ENCODE data around the gene TMEM25. TPM values are rescaled to one million over a fixed set of nuclear protein-coding genes. Genes with fewer than 3 reads are reported as not detected.

Gene TMEM25
- total RNA-seq, 1 experiment from 2014 or later, result 63.1 TPM

DNA sequence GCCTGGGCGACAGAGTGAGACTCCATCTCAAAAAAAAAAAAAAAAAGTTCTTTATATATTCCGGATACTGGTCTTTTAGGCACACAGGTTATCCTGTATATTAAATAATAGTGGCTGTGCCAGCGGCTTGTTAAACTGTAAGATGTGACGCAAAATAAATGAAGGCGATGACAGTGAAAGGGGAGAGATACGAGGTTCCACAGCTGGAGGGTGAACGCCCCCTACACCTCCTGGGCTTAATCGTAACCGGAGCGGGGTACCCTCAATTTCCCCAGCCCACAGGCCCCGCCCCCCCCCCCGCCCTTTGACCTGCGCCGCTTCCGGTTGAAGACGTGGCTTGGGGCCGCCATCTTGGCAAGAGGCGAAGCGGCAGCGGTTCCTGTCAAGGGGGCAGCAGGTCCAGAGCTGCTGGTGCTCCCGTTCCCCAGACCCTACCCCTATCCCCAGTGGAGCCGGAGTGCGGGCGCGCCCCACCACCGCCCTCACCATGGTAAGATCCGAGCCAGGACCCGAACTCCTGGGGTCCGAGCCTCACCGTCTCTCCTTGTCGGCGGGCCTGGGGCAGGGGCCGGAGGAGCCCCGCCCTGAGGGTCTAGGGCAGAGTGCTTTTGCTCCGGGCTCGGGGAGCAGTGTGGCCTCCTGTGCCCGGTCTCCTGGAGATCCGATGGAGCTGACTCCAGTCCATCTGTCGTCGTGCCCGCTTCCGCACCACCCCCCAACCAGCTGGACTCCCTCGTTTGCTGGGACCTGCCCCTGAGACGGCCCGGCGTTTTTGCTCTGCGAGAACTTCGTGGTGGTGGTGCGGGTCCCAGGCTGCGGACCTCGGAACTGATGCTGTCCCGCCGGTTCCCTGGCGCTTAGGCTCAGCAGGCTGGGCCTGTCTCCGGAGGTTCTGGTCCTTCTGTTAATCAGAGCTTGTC lies 41.3 kb downstream of the TMEM25 start, which contains the start of gene ARCN1:
TSS of gene ARCN1 (plus strand) at position 349 of the 920 bp plus-strand sequence. CDS start at position 488, 139 bp downstream.
- Histone ChIP-seq H3K27me3 (replicated peaks; ENCODE audit: control insufficient read depth, insufficient read depth, low read length) (no peaks in the 10 kb centered on the region), H3K36me3 (ENCODE audit: control insufficient read depth, insufficient read depth, low read length) (peaks cover under 1% of the 10 kb centered on the region; the same call in 1 of the 2 replicates), H3K4me1 (peaks cover 18% of the 10 kb centered on the region; the same call in 1 of the 2 replicates), H3K4me3 (ENCODE audit: low read depth, low read length) (peak within 1 kb of the TSS; percentile 87), H3K9me3 (no peaks in the 10 kb centered on the region)
- ChIA-PET POLR2A (interaction anchor here (0.5 to 1.1 kb wide), 7 partner anchors 9 to 692 kb away, joined by 3 to 5 read pairs (median 4); no protein-coding TSS in a partner anchor), CTCF (interaction anchor here (0.6 to 2.5 kb wide), 8 partner anchors 49 to 416 kb away, joined by 3 to 9 read pairs (median 5); no protein-coding TSS in a partner anchor)
- no peaks in the 10 kb centered on the region for H3K9me3 Mint-ChIP-seq (ENCODE audit: unreplicated experiment)
- peak; percentile 89 for DNase-seq
- TSS peak; percentile 30 for BruUV-seq (replicated peaks)
- peaks cover 12% of the 10 kb centered on the region for H3K4me1 Mint-ChIP-seq (ENCODE audit: low read depth, unreplicated experiment)
- peaks cover 39% of the 10 kb centered on the region for H3K36me3 Mint-ChIP-seq (ENCODE audit: insufficient read depth, unreplicated experiment)
- H3K27ac Mint-ChIP-seq (ENCODE audit: unreplicated experiment), result peak within 1 kb of the TSS; percentile 72
- TF ChIP-seq, protein P1, sequence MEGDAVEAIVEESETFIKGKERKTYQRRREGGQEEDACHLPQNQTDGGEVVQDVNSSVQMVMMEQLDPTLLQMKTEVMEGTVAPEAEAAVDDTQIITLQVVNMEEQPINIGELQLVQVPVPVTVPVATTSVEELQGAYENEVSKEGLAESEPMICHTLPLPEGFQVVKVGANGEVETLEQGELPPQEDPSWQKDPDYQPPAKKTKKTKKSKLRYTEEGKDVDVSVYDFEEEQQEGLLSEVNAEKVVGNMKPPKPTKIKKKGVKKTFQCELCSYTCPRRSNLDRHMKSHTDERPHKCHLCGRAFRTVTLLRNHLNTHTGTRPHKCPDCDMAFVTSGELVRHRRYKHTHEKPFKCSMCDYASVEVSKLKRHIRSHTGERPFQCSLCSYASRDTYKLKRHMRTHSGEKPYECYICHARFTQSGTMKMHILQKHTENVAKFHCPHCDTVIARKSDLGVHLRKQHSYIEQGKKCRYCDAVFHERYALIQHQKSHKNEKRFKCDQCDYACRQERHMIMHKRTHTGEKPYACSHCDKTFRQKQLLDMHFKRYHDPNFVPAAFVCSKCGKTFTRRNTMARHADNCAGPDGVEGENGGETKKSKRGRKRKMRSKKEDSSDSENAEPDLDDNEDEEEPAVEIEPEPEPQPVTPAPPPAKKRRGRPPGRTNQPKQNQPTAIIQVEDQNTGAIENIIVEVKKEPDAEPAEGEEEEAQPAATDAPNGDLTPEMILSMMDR (IDR thresholded peaks at IDR 0.05; ENCODE audit: insufficient read depth in 1 of 2, low read depth in 1 of 2, low read length in 1 of 2, severe bottlenecking in 1 of 2, unreplicated experiment in 1 of 2), result no peak
- no peaks in the 10 kb centered on the region for H3K27me3 Mint-ChIP-seq (ENCODE audit: insufficient read depth, unreplicated experiment)
- intact Hi-C loops (cut with micrococcal nuclease; ENCODE audit: unreplicated experiment), result no loop called here
- H3K4me3 Mint-ChIP-seq (ENCODE audit: unreplicated experiment), result peak within 1 kb of the TSS; percentile 80

DNA sequence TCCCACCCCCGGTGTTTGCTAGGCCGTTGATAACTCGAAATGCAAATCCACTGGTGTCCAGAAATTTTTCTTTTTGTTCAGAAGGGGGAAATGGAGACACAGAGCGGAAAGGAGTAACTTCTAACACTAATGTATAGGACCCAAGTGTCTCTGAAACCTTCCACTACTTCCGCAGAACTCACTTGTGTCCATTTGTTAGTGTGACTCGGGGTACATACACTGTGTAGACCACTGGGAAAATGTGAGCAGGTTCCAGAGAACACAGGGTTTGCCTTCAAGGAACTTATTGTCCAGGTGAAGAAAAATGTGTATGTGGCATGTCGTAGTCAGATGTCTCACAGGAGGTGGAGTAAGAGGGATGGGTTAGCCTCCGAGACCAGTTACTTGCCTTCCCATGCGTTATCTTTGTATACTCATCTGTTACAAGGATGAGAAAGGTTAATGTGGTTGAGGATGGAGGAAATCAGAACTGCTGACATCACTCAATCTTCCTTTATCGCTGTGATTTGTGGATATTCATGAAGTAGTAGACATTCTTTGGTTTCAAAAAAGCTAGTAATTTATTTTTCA lies 42.1 kb downstream of the TMEM25 start:
- CTCF ChIA-PET, result interaction anchor here (2.5 kb wide), 1 partner anchor 86 kb away, joined by 8 read pairs; no protein-coding TSS in a partner anchor
- intact Hi-C loops (cut with micrococcal nuclease; ENCODE audit: unreplicated experiment), result no loop called here

More for the DNA sequence above, 42.1 kb downstream of the TMEM25 start:
- TF ChIP-seq, protein P1 (IDR thresholded peaks at IDR 0.05; ENCODE audit: insufficient read depth in 1 of 2, low read depth in 1 of 2, low read length in 1 of 2, severe bottlenecking in 1 of 2, unreplicated experiment in 1 of 2), result no peak
- peak overlapping the region; percentile 80 for H3K4me3 Mint-ChIP-seq (ENCODE audit: unreplicated experiment)
- BruUV-seq (replicated peaks), result TSS peak; percentile 48
- peak overlapping the region; percentile 87 for H3K4me3 ChIP-seq (ENCODE audit: low read depth, low read length)
- POLR2A ChIA-PET, result interaction anchor here (0.5 to 1.1 kb wide), 4 partner anchors 36 to 691 kb away, joined by 3 to 4 read pairs (median 4); no protein-coding TSS in a partner anchor
- H3K4me1 ChIP-seq, result peaks cover 18% of the 10 kb centered on the region; the same call in 1 of the 2 replicates
- H3K27me3 ChIP-seq (replicated peaks; ENCODE audit: control insufficient read depth, insufficient read depth, low read length), result no peaks in the 10 kb centered on the region
- no peak for DNase-seq
- peaks cover 44% of the 10 kb centered on the region for H3K36me3 Mint-ChIP-seq (ENCODE audit: insufficient read depth, unreplicated experiment)
- H3K27ac Mint-ChIP-seq (ENCODE audit: unreplicated experiment), result peak overlapping the region; percentile 72
- peaks cover 12% of the 10 kb centered on the region for H3K4me1 Mint-ChIP-seq (ENCODE audit: low read depth, unreplicated experiment)
- no peaks in the 10 kb centered on the region for H3K9me3 ChIP-seq
- H3K27me3 Mint-ChIP-seq (ENCODE audit: insufficient read depth, unreplicated experiment), result no peaks in the 10 kb centered on the region
- H3K36me3 ChIP-seq (ENCODE audit: control insufficient read depth, insufficient read depth, low read length), result peaks cover 1% of the 10 kb centered on the region; the same call in 1 of the 2 replicates
- no peaks in the 10 kb centered on the region for H3K9me3 Mint-ChIP-seq (ENCODE audit: unreplicated experiment)

Data from Caco-2 (cell line).